SK-N-SH (cell line): ENCODE measurements around the gene NOTUM. TPM values are rescaled to one million over a fixed set of nuclear protein-coding genes. Genes with fewer than 3 reads are reported as not detected.

Source experiments
- CTCF ChIA-PET: fragments of 300-600, 350-600 bp; formaldehyde crosslinking; extraction: SDS; loops from one replicate; lab custom pipeline; 2021; lab: Yijun Ruan, JAX
- POLR2A ChIA-PET: fragments of 350-600 bp; sonication (Branson Sonifier 250); formaldehyde crosslinking; extraction: SDS; loops from one replicate; lab custom pipeline; 2020; ENCODE audit warnings: antibody characterized with exemption, inconsistent platforms; lab: Yijun Ruan, JAX
- DNase-seq: peaks from one replicate; pipeline ENCODE4 v3.0.0; 2012
- H2AFZ ChIP-seq: fragments of 200-600 bp; sonication (generic); 2 replicates; pipeline ENCODE4 v1.8.1; 2016; ENCODE audit warnings: antibody characterized with exemption, mild to moderate bottlenecking, low read depth
- H3F3A ChIP-seq: fragments of 200-600 bp; sonication (generic); replicated peaks from 2 replicates; pipeline ENCODE3; 2016; ENCODE audit warnings: antibody characterized with exemption, mild to moderate bottlenecking; ENCODE audit not compliant: insufficient read depth
- H3K27ac ChIP-seq, 2 experiments: fragments of 200-500 bp in 1 of 2; fragments of 200-600 bp in 1 of 2; sonication (Bioruptor generic) in 1 of 2; sonication (generic), shearing (Covaris generic) in 1 of 2; 2 replicates each; pipeline versions ENCODE4 v1.5.1 to v1.6.1; 2014 to 2016; ENCODE audit warnings: low read depth in 2 of 2, inconsistent platforms in 1 of 2, low read length in 1 of 2, mild to moderate bottlenecking in 1 of 2, mixed read lengths in 1 of 2
- H3K27me3 ChIP-seq: fragments of 200-600 bp; sonication (generic), shearing (Covaris generic); 2 replicates; pipeline ENCODE4 v1.6.1; 2016; ENCODE audit warnings: mixed run types; ENCODE audit not compliant: insufficient read depth
- H3K36me3 ChIP-seq, 2 experiments: fragments of 200-500 bp in 1 of 2; fragments of 200-600 bp in 1 of 2; sonication (Bioruptor generic) in 1 of 2; sonication (generic) in 1 of 2; replicated peaks in 1 of 2; 2 replicates each; pipeline versions ENCODE3 to v1.5.1; 2014 to 2016; ENCODE audit warnings: low read length in 1 of 2, mild to moderate bottlenecking in 1 of 2; ENCODE audit not compliant: insufficient read depth in 2 of 2, control insufficient read depth in 1 of 2
- H3K4me1 ChIP-seq, 2 experiments: fragments of 200-500 bp in 1 of 2; fragments of 200-600 bp in 1 of 2; sonication (Bioruptor generic) in 1 of 2; sonication (generic), shearing (Covaris generic) in 1 of 2; 2 replicates each; pipeline versions ENCODE4 v1.5.1 to v1.6.1; 2014 to 2016; ENCODE audit warnings: low read depth in 1 of 2, low read length in 1 of 2, mixed run types in 1 of 2; ENCODE audit not compliant: insufficient read depth in 2 of 2, control insufficient read depth in 1 of 2
- H3K4me2 ChIP-seq: fragments of 200-600 bp; sonication (generic), shearing (Covaris generic); 2 replicates; pipeline ENCODE4 v1.6.1; 2017; ENCODE audit warnings: mixed run types
- H3K4me3 ChIP-seq, 2 experiments: fragments of 200-500 bp in 1 of 2; fragments of 200-600 bp in 1 of 2; sonication (Bioruptor generic) in 1 of 2; sonication (generic), shearing (Covaris generic) in 1 of 2; 2 replicates each; pipeline versions ENCODE4 v1.5.1 to v1.8.1; 2014 to 2016; ENCODE audit warnings: low read depth in 2 of 2, inconsistent platforms in 1 of 2, low read length in 1 of 2, mild to moderate bottlenecking in 1 of 2, mixed read lengths in 1 of 2, moderate library complexity in 1 of 2
- H3K79me2 ChIP-seq: fragments of 200-600 bp; sonication (generic); 2 replicates; pipeline ENCODE4 v1.8.1; 2017; ENCODE audit warnings: mild to moderate bottlenecking; ENCODE audit not compliant: insufficient read depth
- H3K9ac ChIP-seq: fragments of 200-600 bp; sonication (generic); 2 replicates; pipeline ENCODE4 v1.6.1; 2017; ENCODE audit warnings: mixed run types
- H3K9me2 ChIP-seq: fragments of 200-600 bp; sonication (generic); 2 replicates; pipeline ENCODE4 v1.6.1; 2017; ENCODE audit warnings: mixed run types
- H3K9me3 ChIP-seq: fragments of 200-600 bp; sonication (generic); 2 replicates; pipeline ENCODE4 v1.6.1; 2017; ENCODE audit warnings: mixed run types, mild to moderate bottlenecking, moderate library complexity
- H4K20me1 ChIP-seq: fragments of 200-600 bp; sonication (generic); 2 replicates; pipeline ENCODE4 v1.6.1; 2017; ENCODE audit warnings: mild to moderate bottlenecking, mixed run types; ENCODE audit not compliant: insufficient read depth
- EZH2phosphoT487 ChIP-seq: fragments of 200-600 bp; sonication (generic); IDR thresholded peaks from 2 replicates; pipeline ENCODE4 v1.6.1; 2017; ENCODE audit warnings: low read depth, mixed run types, mild to moderate bottlenecking, antibody characterized with exemption, moderate library complexity, borderline replicate concordance
- FOXJ3 ChIP-seq: sonication (generic); formaldehyde crosslinking; IDR thresholded peaks from 2 replicates; pipeline ENCODE4 v1.5.1; 2020; ENCODE audit warnings: mild to moderate bottlenecking, missing genetic modification reagents
- JUND ChIP-seq: IDR thresholded peaks from 2 replicates; pipeline ENCODE4 v1.4.0; 2012
- NRF1 ChIP-seq: IDR thresholded peaks from 2 replicates; pipeline ENCODE4 v1.6.1; 2012; ENCODE audit warnings: low read depth, mild to moderate bottlenecking, low read length
- POLR2AphosphoS5 ChIP-seq: IDR thresholded peaks from 2 replicates; pipeline ENCODE4 v1.6.1; 2012; ENCODE audit warnings: low read depth, low read length
- RFX5 ChIP-seq: IDR thresholded peaks from 2 replicates; pipeline ENCODE4 v1.6.1; 2012; ENCODE audit warnings: mild to moderate bottlenecking, improper control_type of control experiment, low read length
- RXRA ChIP-seq: IDR thresholded peaks from 2 replicates; pipeline ENCODE4 v1.4.0; 2012; ENCODE audit warnings: low read depth, mild to moderate bottlenecking, borderline replicate concordance
- TAF1 ChIP-seq: IDR thresholded peaks from 2 replicates; pipeline ENCODE4 v1.6.1; 2012; ENCODE audit warnings: low read depth, mild to moderate bottlenecking, low read length, moderate library complexity, borderline replicate concordance
- WGBS: methylation state at CpG from one replicate; pipeline ENCODE4 v1.1.6; 2017; ENCODE audit warnings: low lambda C conversion rate; 5-methylcytosine and 5-hydroxymethylcytosine counted together
- polyA plus RNA-seq, 3 experiments: library from polyadenylated mRNA; depleted of rRNA; stranded (reverse); fragments of >200 nt; gene quantifications; 2 replicates each; pipeline ENCODE4 v1.2.3, GENCODE V29; 2012
- TF ChIP-seq, protein P1 (sequence below): IDR thresholded peaks from 2 replicates; pipeline ENCODE4 v1.6.1; 2012; ENCODE audit warnings: mild to moderate bottlenecking, low read depth, low read length, moderate library complexity
- TF ChIP-seq, protein P2 (sequence below): fragments of 200-600 bp; sonication (generic); IDR thresholded peaks from 2 replicates; pipeline ENCODE4 v1.6.1; 2017; ENCODE audit warnings: antibody characterized with exemption, mild to moderate bottlenecking, moderate library complexity
- TF ChIP-seq, protein P3 (sequence below): IDR thresholded peaks from 2 replicates; pipeline ENCODE4 v1.4.0; 2012; ENCODE audit warnings: low read depth, borderline replicate concordance
- TF ChIP-seq, protein P4 (sequence below): IDR thresholded peaks from 2 replicates; pipeline ENCODE4 v1.4.0; 2012; ENCODE audit warnings: low read depth

NOTUM gene
- polyA plus RNA-seq, 1 of the 3 experiments (the other 2 are of a cell fraction), result 0.33 TPM

DNA sequence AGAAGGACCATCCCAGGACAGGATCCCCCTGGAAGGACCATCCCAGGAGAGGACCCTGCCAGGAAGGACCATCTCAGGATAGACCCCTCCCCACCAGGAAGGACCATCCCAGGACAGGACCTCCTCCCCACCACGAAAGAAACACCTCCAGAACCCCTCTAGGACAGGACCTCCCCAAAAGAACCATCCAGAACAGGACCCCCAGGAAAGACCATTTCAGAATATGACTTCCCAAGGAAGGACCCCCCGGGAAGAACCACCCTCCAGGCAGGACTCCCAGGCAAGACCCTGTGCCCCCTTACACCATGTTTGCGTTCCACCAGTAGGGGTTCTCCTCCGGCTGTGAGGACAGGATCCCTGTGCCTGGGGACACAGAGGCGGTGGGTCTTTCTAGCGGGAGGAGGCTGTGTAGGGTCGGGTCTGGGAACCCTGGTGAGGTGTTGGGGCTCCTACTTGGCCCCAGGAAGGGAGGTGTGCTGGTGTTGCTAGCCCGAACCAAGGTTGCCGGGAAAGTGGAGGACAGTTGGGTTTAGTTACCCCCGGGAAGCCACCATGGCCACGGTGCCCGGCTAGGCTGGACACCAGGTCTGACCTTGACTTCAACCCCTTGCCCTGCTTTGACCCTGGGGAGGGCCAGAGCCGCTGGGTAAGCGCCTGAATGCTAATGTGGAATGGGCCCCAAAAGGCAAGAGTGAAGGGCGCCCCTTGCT is 2.2 kb downstream of the NOTUM start:
- DNase-seq, result no peak
- Histone ChIP-seq H3K79me2 (no peaks in the 10 kb centered on the region), H3K27me3 (peaks cover 18% of the 10 kb centered on the region), H4K20me1 (no peaks in the 10 kb centered on the region), H3K9ac (no peak overlapping the region), H3K27ac (no peak overlapping the region), H3K9me2 (no peaks in the 10 kb centered on the region), H3K4me1 (peaks cover 0 to 25% of the 10 kb centered on the region in 2 experiments; a peak in 1 of 4 replicates), H2AFZ (no peak overlapping the region), H3K9me3 (no peaks in the 10 kb centered on the region), H3K36me3 (no peaks in the 10 kb centered on the region), H3K4me3 (peak overlapping the region in 1 of 2 experiments; percentile 40; a peak in 2 of 4 replicates), H3F3A (no peaks in the 10 kb centered on the region), H3K4me2 (peak overlapping the region; percentile 72; the same call in 1 of the 2 replicates)
- TF ChIP-seq, protein P1, sequence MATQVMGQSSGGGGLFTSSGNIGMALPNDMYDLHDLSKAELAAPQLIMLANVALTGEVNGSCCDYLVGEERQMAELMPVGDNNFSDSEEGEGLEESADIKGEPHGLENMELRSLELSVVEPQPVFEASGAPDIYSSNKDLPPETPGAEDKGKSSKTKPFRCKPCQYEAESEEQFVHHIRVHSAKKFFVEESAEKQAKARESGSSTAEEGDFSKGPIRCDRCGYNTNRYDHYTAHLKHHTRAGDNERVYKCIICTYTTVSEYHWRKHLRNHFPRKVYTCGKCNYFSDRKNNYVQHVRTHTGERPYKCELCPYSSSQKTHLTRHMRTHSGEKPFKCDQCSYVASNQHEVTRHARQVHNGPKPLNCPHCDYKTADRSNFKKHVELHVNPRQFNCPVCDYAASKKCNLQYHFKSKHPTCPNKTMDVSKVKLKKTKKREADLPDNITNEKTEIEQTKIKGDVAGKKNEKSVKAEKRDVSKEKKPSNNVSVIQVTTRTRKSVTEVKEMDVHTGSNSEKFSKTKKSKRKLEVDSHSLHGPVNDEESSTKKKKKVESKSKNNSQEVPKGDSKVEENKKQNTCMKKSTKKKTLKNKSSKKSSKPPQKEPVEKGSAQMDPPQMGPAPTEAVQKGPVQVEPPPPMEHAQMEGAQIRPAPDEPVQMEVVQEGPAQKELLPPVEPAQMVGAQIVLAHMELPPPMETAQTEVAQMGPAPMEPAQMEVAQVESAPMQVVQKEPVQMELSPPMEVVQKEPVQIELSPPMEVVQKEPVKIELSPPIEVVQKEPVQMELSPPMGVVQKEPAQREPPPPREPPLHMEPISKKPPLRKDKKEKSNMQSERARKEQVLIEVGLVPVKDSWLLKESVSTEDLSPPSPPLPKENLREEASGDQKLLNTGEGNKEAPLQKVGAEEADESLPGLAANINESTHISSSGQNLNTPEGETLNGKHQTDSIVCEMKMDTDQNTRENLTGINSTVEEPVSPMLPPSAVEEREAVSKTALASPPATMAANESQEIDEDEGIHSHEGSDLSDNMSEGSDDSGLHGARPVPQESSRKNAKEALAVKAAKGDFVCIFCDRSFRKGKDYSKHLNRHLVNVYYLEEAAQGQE, result no peak
- TF ChIP-seq, protein P2, sequence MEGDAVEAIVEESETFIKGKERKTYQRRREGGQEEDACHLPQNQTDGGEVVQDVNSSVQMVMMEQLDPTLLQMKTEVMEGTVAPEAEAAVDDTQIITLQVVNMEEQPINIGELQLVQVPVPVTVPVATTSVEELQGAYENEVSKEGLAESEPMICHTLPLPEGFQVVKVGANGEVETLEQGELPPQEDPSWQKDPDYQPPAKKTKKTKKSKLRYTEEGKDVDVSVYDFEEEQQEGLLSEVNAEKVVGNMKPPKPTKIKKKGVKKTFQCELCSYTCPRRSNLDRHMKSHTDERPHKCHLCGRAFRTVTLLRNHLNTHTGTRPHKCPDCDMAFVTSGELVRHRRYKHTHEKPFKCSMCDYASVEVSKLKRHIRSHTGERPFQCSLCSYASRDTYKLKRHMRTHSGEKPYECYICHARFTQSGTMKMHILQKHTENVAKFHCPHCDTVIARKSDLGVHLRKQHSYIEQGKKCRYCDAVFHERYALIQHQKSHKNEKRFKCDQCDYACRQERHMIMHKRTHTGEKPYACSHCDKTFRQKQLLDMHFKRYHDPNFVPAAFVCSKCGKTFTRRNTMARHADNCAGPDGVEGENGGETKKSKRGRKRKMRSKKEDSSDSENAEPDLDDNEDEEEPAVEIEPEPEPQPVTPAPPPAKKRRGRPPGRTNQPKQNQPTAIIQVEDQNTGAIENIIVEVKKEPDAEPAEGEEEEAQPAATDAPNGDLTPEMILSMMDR, result 0 out of 2 replicates have a peak, but pooled peaks have one; percentile 7
- WGBS, result 80% methylated on average over 14 of the region's 15 CpGs
- ChIA-PET CTCF (interaction anchor here (0.6 to 14.5 kb wide), 64 partner anchors 9 to 446 kb away, joined by 3 to 1216 read pairs (median 6); partner anchors contain the start of genes ACTG1, ANAPC11, ARHGDIA and ASPSCR1), POLR2A (interaction anchor here (0.9 to 2.3 kb wide), 10 partner anchors 18 to 79 kb away, joined by 3 to 41 read pairs (median 4); partner anchors contain the start of genes ALYREF, ANAPC11, ASPSCR1 and CENPX)

DNA sequence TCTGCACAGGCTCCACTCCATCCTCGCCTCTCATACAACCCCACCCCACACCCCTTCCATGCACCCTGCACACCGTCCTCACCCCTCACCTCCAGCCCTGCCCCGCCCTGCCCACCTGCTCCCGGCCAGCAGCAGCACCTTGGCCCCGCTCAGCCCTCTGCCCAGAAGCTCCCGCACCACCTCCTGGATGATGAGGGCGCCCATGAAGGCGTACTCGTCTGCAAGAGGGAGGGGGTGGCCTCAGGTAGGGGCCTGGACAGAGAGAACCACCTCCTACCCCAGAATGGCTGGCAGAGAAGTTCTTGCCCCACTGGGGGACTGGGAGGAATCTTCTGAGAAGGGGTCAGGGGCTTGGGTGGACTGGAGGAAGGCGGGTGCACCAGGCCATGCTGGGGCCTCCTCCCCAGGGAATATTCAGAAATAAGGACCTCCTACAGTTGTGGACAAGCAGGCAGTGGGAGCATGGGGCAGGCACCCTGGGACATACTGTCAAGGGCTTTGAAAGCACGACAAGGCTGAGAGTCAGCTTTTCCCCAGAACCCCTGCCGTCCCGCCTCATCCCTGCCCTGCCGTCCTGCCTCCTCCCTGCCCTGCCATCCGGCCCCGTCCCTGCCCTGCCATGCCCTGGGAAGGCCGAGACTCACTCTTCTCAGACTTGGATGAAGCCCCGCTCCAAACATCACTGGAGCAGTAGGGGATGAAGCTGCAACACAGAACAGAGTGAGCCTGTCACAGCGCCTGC is 3.1 kb downstream of the NOTUM start:
- H2AFZ ChIP-seq, result no peak overlapping the region
- no peaks in the 10 kb centered on the region for H3K79me2 ChIP-seq
- ChIA-PET POLR2A (no interaction called here), CTCF (interaction anchor here (1.1 to 12.4 kb wide), 2 partner anchors 63 to 72 kb away, joined by 5 to 168 read pairs; partner anchors contain the start of genes CENPX and LRRC45)
- H3K9ac ChIP-seq, result no peak overlapping the region
- H3K27ac ChIP-seq, result no peak overlapping the region
- no peaks in the 10 kb centered on the region for H3K36me3 ChIP-seq
- no peaks in the 10 kb centered on the region for H3K9me2 ChIP-seq
- peaks cover 0 to 25% of the 10 kb centered on the region in 2 experiments; a peak in 1 of 4 replicates for H3K4me1 ChIP-seq
- peaks cover 18% of the 10 kb centered on the region for H3K27me3 ChIP-seq
- WGBS, result 88% methylated on average over 17 of the region's 19 CpGs
- no peak for DNase-seq
- H3K4me2 ChIP-seq, result no peak overlapping the region
- H3F3A ChIP-seq, result no peaks in the 10 kb centered on the region
- no peaks in the 10 kb centered on the region for H3K9me3 ChIP-seq
- no peak overlapping the region for H3K4me3 ChIP-seq
- no peaks in the 10 kb centered on the region for H4K20me1 ChIP-seq
- TF ChIP-seq RFX5 (no peak), FOXJ3 (CRISPR knock-in tag) (no peak), EZH2phosphoT487 (no peak), NRF1 (no peak), JUND (no peak), RXRA (no peak), POLR2AphosphoS5 (no peak), TAF1 (no peak)
- TF ChIP-seq, protein P3, sequence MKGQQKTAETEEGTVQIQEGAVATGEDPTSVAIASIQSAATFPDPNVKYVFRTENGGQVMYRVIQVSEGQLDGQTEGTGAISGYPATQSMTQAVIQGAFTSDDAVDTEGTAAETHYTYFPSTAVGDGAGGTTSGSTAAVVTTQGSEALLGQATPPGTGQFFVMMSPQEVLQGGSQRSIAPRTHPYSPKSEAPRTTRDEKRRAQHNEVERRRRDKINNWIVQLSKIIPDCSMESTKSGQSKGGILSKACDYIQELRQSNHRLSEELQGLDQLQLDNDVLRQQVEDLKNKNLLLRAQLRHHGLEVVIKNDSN, result no peak
- TF ChIP-seq, protein P4, sequence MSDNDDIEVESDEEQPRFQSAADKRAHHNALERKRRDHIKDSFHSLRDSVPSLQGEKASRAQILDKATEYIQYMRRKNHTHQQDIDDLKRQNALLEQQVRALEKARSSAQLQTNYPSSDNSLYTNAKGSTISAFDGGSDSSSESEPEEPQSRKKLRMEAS, result no peak
- TF ChIP-seq, protein P1, result no peak
